ENCODE data around the gene UBXN10. TPM values are rescaled to one million over a fixed set of nuclear protein-coding genes. Genes with fewer than 3 reads are reported as not detected.

Gene UBXN10
- total RNA-seq, 1 experiment from 2014 or later, result 0.05 TPM

- no peak overlapping the region for H3K27ac ChIP-seq (ENCODE audit: low read length)
- no peaks in the 10 kb centered on the region for H3K9me3 ChIP-seq (ENCODE audit: control insufficient read depth, insufficient read depth, low read depth, low read length)
- peak overlapping the region in 1 of 2 experiments; percentile 29; a peak in 2 of 4 replicates for H3K4me3 ChIP-seq (ENCODE audit: low read depth in 2 of 2, low read length in 2 of 2)
- H3K4me1 ChIP-seq (ENCODE audit: control insufficient read depth, insufficient read depth, low read length), result peaks cover 6% of the 10 kb centered on the region; the same call in 1 of the 2 replicates
- intact Hi-C loops (cut with micrococcal nuclease; ENCODE audit: unreplicated experiment), result loop anchor here (2.0 to 10.0 kb wide), 2 partner anchors 172 to 280 kb away; no protein-coding TSS in a partner anchor
- ATAC-seq (peak; percentile 91), DNase-seq (ENCODE audit: low read depth, low spot score) (no peak)
- in situ Hi-C loops (cut with HindIII; ENCODE audit: low pct_unique_long_range_greater_than_20kb, low sequenced_read_pairs), result no loop called here
- peaks cover 18% of the 10 kb centered on the region for H3K27me3 ChIP-seq (ENCODE audit: control insufficient read depth, insufficient read depth, low read length)
- no peak for TF ChIP-seq REST (IDR thresholded peaks at IDR 0.05; ENCODE audit: insufficient read depth in 1 of 2, low read depth in 2 of 2, low read length in 1 of 2)
- no peak for TF ChIP-seq TCF7L2 (IDR thresholded peaks at IDR 0.05; ENCODE audit: low read depth, low read length)
- TF ChIP-seq, protein P1, sequence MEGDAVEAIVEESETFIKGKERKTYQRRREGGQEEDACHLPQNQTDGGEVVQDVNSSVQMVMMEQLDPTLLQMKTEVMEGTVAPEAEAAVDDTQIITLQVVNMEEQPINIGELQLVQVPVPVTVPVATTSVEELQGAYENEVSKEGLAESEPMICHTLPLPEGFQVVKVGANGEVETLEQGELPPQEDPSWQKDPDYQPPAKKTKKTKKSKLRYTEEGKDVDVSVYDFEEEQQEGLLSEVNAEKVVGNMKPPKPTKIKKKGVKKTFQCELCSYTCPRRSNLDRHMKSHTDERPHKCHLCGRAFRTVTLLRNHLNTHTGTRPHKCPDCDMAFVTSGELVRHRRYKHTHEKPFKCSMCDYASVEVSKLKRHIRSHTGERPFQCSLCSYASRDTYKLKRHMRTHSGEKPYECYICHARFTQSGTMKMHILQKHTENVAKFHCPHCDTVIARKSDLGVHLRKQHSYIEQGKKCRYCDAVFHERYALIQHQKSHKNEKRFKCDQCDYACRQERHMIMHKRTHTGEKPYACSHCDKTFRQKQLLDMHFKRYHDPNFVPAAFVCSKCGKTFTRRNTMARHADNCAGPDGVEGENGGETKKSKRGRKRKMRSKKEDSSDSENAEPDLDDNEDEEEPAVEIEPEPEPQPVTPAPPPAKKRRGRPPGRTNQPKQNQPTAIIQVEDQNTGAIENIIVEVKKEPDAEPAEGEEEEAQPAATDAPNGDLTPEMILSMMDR (IDR thresholded peaks at IDR 0.05), result peak; percentile 94
- H3K36me3 ChIP-seq (ENCODE audit: control insufficient read depth, insufficient read depth, low read length), result no peaks in the 10 kb centered on the region; the same call in 1 of the 2 replicates
- no TSS peak for BruUV-seq (replicated peaks)
- ChIA-PET POLR2A (no interaction called here), CTCF (interaction anchor here (0.6 to 1.3 kb wide), 10 partner anchors 12 to 290 kb away, joined by 3 to 23 read pairs (median 6); no protein-coding TSS in a partner anchor)
Observed at GRCh38 chr1:20212685-20213331, 26.9 kb downstream of the UBXN10 start.

GRCh38 chr1:20215716-20216115, 29.8 kb downstream of the UBXN10 start:
- no peaks in the 10 kb centered on the region; the same call in 1 of the 2 replicates for H3K36me3 ChIP-seq (ENCODE audit: control insufficient read depth, insufficient read depth, low read length)
- no peaks in the 10 kb centered on the region for H3K9me3 ChIP-seq (ENCODE audit: control insufficient read depth, insufficient read depth, low read depth, low read length)
- no peak for TF ChIP-seq SIN3A (IDR thresholded peaks at IDR 0.05; ENCODE audit: borderline replicate concordance, insufficient read depth, low read depth, low read length)
- no peak for TF ChIP-seq POLR2AphosphoS5 (IDR thresholded peaks at IDR 0.05; ENCODE audit: low read depth, low read length)
- TF ChIP-seq TCF7L2 (IDR thresholded peaks at IDR 0.05; ENCODE audit: low read depth, low read length), result no peak
- in situ Hi-C loops (cut with HindIII; ENCODE audit: low pct_unique_long_range_greater_than_20kb, low sequenced_read_pairs), result no loop called here
- ATAC-seq (no peak), DNase-seq (ENCODE audit: low read depth, low spot score) (no peak)
- no peak overlapping the region for H3K27ac ChIP-seq (ENCODE audit: low read length)
- no peak overlapping the region for H3K4me3 ChIP-seq (ENCODE audit: low read depth in 2 of 2, low read length in 2 of 2)
- ChIA-PET CTCF (interaction anchor here (0.7 kb wide), 1 partner anchor 296 kb away, joined by 3 read pairs; no protein-coding TSS in a partner anchor), POLR2A (no interaction called here)
- peaks cover 6% of the 10 kb centered on the region; the same call in 1 of the 2 replicates for H3K4me1 ChIP-seq (ENCODE audit: control insufficient read depth, insufficient read depth, low read length)
- intact Hi-C loops (cut with micrococcal nuclease; ENCODE audit: unreplicated experiment), result loop anchor here (10.0 kb wide), 1 partner anchor 169 kb away; no protein-coding TSS in a partner anchor
- H3K27me3 ChIP-seq (ENCODE audit: control insufficient read depth, insufficient read depth, low read length), result peaks cover 18% of the 10 kb centered on the region
- BruUV-seq (replicated peaks), result no TSS peak
